NCI-H82 treated with DMSO at 0.1 percent for 48 hours (cell line): Measurements from ENCODE around the gene SLC22A15.
"Not testable (repeated sequence)": the region's sequence is repeated elsewhere in the genome, so short reads cannot be mapped to it uniquely, and the experiment has no call there.

Experiments
- DNase-seq: peaks from one replicate; lab custom pipeline; 2025; ENCODE audit not compliant: unreplicated experiment; lab: John Stamatoyannopoulos, UW

The SLC22A15 gene

DNA sequence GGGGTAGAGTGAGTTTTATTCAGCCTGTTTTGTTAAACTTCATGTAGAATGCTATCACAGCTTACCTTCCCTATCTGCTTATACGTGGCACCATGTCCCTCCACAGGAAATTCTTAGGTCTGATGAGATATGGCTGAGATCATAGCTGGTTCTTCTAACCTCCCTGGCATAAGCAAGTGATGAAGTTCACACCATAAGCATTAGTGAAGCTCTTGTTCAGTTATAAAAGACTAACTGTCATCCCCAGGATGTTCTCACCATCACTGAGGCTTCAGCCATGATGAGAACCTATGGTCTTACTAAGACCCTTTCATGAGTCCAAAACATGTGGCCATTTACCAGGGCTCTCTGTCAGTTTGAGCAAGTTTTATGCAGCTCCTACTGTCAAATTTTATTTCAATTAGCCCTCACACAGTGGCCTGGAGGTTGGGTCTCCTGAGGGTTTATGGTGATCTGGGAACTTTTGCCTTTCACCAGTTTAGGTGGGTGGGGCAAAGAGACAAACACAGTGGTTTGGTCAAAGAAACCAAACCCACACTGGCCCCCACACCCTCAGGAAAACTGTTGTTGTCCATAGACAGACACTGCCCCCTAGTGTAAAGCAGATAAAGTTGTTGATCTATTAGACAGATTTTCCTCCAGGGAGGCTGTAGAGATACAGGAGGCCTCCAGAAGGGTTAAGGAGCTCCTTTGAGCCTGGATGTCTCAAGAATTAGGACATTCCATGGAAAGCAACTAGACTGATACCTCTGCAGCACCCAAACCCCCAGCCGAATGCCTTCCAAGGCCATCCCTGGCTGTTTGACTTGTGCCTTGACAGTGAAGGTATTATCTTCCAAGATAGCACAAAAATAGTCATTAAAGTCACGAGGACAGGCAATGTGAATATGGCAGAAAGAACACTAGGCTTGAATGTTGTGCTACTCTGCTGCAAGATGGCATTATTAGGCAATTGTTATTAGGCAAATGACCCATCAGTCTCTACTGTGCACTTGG lies 5.0 kb downstream of the SLC22A15 start:
- no peak for DNase-seq

DNA sequence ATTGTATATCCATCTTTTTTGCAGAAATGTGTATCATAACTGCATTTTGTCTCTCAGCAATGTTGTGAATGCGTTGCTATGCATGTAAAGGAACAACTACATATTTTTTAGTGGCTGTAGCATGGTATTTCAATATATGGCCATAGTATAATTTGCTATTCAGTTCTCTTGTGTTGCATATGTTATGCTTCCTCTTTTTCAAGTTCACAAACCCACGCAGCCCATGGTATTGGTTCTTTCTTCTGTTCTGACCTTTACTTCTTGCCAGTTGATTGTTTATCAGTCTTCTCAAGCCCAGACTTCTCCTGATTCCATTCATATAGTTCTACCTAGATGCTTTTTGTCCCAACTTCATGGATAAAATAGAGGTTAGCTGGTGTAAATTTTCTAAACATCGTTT lies 6.1 kb downstream of the SLC22A15 start:
- DNase-seq: no peak

DNA sequence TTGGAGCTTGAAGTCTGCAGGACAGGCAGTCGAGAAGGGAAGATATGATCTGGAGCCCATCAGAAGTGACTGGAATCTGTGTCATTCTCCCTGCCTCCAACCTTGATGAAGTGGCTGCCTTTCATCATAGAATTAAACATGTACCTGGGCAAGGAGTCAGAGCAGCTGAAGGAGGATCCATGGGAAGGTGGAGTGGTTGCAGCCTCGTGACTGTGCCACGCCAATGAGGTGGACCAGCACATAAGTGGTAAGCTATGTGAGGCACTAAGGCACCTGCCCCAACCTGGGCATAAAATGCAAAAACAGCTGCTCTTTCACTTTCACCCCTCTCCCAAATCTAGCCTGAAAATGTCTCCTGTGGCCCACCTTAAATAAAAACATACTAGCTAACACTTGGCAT lies 7.3 kb downstream of the SLC22A15 start:
- no peak for DNase-seq

DNA sequence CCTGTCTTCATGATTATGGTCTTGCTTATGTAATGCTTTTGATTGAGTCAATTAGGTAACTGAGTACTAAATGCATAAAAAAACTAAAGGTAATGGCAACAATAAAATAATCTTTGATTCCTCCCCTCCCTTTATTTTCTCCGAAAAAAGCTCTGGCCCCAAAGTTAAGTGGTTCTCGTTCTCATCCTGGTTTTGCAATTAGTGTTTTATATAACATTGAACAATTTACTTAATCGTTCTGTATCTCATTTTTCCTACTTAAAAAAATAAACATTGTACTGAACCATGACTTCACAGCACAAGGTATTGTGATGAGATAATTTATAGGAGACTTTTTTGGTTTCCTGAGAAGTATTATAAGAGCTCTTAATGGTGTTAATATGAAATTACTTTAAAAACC lies 11.3 kb downstream of the SLC22A15 start:
- DNase-seq: no peak

DNA sequence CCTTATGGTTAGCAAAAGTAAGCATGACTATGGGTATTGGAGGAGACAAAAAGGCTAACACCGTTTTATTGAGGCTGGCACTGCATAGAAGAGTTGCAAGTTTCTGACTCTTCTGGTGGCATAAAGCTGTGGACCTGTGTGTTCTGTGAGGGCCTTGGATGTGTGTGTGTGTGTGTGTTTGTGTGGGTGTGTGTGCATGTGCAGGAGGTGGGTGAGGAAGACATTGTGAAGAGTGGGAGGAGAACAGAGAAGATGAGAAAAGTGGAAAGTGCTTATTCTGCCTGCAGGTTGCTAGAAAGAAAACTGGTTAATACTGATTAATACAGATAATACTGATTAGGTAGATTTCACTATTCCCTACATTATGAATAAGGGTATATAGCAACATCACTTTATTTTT lies 12.6 kb downstream of the SLC22A15 start:
- DNase-seq: no peak

DNA sequence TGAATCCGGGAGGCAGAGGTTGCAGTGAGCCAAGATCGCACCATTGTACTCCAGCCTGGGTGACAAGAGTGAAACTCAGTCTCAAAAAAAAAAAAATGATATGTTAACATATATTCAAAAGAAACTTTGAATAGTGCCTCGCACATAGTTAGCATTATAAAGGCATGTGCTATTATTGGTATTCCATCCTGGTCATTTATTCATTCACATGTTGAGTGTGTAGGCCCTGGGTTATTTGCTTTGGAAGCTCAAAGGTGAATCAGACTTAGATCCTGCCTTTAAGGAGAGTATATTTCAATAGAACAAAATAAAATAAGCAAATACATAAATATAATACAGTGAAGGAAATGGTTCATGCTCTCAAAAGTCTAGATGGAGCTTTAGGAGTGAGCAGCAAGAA lies 13.4 kb downstream of the SLC22A15 start:
- DNase-seq: no peak

DNA sequence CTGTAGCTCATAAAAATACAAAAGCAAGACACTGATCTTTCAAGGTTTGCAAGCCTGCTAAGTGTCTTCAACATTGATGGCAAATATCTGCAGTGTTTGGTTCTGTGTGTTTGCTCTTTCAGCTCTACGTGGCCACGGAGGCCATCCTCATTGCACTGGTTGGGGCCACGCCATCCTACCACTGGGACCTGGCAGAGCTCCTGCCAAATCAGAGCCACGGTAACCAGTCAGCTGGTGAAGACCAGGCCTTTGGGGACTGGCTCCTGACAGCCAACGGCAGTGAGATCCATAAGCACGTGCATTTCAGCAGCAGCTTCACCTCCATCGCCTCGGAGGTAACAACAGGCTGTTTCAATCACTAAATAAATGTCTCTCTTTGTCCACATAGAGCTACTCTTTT lies 15.6 kb downstream of the SLC22A15 start:
- DNase-seq: no peak

DNA sequence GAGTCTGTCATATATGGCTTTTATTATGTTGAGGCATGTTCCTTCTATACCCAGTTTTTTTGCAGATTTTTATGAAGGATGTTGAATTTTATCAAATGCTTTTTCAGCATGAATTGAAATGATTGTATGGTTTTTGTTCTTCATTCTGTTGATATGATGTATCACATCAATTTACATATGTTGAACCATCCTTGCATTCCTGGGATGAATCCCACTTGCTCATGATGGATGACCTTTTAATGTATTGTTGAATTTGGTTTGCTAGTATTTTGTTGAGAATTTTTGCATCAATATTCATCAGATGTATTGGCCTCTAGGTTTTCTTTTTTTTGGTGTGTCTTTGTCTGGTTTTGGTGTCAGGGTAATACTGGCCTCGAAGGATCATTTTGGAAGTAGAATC lies 21.6 kb downstream of the SLC22A15 start:
- DNase-seq: not testable (repeated sequence)

DNA sequence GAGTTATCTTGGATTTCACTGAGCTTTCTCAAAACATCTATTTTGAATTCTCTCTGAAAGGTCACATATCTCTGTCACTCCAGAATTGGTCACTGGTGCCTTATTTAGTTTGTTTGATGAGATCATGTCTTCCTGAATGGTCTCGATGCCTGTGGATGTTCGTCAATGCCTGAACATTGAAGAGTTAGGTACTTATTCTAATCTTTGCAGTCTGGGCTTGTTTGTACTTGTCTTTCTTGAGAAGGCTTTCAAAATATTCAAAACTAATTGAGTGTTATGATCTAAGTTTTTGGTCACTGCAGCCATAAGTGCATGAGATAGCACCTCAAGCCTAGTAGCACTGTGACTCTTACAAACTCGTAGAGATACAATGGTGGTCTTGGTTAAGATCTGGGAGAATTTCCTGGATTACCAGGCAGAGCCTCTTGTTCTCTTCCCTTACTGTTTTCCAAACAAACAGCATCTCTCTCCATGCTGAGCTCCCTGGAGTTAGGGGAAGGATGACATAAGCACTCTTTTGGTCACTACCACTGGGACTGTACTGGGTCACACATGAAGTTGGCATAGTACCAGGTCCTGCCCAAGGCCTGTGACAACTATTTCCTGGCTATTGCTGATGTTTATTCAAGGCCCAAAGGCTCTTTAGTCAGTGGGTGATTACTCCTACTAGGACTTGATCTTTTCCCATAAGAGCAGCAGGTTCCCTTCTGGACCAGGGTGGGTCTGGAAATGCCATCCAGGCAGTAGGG lies 25.6 kb downstream of the SLC22A15 start:
- no peak for DNase-seq

DNA sequence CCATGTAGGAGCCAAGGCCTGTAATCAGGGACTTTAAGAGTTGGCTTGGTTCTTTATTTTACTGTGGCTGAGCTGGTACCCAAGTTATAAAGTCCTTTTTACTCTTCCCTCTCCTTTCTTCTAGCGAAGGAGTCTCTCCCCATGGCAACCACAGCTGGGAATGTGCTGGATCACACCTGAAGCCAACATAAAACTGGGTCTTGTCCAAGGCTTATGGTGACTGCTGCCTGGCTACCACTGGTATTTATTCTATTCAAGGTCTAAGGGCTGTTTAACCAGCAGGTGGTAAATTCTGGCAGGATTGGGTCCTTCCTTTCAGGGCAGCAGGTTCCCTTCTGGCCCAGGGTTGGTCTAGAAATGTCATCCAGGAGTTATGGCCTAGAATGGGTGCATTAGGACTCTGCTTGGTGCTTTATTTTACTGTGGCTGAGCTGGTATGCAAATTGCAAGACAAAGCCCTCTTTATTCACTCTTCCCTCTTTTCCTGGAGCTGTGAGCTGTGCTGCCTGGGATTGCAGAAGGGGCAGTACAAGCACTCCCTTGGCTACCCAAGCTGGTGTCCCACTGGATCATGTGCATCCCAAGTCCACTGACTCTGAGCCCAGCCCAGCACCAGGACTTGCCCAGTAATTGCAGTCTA lies 26.6 kb downstream of the SLC22A15 start:
- DNase-seq: no peak

DNA sequence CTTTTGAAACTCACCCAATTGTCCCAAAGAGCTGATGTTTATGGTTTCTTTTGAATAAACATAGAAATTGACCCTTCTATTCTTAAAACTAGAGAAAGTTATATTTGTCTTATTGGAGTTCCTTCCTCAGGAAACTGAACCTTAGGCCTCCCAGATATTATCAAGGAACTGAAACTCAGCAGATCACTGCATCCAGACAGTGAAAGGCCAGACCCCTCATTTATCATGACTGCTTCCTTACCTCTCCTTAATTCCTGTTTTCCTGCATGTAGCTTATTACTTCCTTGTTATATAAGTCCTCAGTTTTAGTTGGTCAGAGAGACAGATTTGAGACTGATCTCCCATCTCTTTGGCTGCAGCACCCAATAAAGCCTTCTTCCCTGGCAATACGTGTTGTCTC lies 27.5 kb downstream of the SLC22A15 start:
- DNase-seq: no peak

DNA sequence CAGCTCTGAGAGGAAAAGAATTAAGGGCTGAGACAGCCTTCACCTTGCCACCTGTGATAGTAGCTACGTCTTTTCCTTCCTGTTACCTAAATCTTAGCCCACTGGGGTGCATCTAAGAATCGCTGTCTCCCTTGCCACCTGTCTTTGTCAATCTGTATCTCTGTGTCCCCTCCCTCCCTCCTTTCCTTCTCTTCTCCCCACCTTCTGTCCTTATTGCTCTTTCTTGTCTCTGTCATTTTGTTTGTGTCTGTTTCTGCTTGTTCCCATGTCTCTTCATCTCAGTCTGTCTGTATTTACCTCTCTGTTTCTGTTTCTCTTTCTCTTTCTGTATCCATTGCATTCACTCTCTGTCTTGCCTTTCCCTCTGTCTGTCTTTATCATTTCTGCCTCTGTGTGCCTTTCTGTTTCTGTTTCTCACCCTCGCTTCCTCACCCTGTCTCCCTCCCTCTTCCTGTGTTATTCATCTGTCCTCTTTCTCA lies 30.2 kb downstream of the SLC22A15 start:
- no peak for DNase-seq

DNA sequence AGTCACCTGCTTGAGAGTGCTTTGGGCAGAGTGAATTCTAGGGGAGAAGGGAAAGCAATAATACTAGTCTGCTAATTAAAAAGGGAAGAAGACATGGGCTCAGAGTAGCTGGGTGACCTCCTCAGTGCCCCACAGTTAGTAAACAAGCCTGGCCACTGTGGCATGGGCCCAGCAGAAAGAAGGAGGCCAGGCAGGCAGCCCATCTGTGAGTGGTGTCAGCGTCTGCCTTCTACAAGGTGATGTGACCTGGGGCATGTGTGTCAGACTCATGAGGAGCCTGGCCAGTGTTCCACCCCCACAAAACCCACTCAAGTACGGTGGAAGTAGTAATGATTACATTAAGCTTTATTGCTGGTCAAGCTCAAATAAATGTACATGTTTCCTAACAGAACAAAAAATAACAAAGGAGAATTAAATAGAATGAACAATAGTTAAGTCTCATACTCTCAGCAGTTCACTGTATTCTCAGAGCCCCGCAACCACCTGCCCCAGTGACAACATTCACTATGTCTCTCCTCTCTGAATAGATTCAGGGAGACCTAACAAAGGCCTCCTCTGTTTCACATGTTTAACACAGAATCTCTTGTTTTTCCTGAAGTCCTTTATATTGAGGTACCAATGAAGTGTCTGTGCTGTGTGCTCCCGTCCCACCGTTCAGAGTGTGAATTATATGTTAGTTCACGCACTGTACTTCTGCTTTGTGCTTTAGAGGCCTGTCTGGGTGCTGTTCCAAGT lies 32.5 kb downstream of the SLC22A15 start:
- DNase-seq: no peak

DNA sequence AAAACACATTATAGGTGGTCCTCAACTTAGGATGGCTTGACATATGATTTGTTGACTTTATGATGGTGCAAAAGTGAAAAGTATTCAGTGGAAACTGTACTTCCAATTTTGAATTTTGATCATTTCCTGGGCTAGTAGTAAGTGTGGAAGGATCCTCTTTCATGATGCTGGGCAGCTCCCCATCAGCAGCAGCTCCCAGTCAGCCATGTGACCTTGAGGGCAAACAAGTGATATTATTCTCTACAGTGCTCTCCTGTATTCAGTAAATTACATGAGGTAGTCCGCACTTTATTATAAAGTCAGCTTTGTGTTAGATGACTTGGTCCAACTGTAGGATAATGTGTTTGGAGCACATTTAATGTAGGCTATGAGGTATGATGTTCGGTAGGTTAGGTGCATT lies 36.4 kb downstream of the SLC22A15 start:
- no peak for DNase-seq

DNA sequence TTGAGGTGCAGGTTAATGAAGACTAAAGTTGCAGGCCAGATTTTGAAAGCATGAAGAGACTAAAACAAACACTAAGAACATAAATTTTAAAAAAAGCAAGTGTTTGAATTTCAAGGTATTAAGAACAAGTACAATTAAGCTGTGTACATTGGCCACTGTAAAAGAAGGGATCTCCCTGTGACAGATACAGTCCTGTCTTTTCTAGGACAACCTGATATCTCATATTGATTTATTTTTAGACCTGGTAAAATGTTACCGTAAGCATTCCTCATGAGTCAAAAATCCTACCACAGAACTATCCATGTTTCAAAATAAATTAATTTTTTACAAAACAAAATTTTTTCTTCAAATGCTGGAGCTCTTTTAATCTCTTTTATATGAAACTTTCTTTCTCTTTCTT lies 39.4 kb downstream of the SLC22A15 start:
- no peak for DNase-seq

DNA sequence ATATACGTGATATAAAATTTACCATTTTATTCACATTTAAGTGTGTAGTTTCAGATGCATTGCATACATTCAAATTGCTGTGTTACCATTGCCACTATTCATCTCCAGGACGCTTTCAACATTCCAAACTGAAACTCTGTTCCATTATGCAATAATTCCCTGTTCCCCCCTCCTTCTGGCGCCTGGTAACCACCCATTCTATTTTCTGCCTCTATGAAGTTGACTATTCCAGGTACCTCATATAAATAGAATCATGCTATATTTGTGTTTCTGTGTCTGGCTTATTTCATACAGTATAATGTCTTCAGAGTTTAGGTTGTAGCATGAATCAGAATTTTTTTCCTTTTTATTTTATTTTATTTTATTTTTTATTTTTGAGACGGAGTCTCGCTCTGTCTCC lies 41.7 kb downstream of the SLC22A15 start:
- no peak for DNase-seq

DNA sequence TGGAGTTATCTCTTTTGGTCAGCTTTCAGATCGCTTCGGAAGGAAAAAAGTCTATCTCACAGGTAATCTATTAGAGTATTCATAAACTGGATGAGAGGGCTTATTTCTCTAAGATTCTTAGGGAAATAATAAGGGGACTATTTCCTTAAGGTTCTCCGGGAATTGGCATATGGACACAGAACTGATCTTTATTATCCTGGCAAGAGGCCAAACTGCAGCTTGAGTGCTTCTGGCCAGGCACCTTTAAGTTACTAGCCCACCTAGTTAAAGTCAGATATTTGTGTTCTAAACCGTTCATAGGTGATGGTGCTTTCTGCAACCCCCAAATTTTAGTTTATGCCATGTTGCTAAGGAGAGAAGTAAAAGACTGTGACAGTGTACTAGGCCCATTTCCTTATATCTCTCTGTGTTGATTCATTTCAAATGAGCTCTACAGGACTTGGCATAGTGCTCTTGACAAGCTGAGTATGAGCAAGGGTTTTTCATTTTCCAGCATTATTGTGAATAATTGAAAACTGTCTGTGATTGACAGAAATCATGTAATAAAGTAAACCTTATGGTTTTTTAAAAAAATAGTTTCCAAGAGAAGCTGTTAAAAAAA lies 43.4 kb downstream of the SLC22A15 start:
- DNase-seq: peak; percentile 4

DNA sequence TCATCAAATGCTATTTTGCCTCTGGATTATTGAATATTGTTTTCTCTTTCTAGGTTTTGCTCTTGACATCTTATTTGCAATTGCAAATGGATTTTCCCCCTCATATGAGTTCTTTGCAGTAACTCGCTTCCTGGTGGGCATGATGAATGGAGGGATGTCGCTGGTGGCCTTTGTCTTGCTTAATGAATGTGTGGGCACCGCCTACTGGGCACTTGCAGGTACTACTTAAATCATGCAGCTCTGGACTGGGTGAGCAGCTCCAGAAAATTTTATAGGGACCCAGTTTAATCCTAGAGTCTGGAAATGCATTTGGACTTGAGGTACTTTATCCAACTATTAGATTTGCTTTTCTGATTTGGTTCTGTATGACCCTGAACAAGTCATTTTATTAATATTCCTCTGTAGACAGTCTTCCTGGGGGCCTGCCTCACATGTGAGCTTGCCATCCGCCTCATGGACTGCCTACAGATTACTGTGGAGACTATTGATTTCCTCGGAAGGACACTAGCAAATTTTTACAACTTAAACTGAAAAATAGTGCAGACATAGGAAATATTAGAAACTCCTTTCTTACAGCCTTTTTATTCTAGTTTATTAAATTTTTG lies 44.5 kb downstream of the SLC22A15 start:
- peak; percentile 43 for DNase-seq

DNA sequence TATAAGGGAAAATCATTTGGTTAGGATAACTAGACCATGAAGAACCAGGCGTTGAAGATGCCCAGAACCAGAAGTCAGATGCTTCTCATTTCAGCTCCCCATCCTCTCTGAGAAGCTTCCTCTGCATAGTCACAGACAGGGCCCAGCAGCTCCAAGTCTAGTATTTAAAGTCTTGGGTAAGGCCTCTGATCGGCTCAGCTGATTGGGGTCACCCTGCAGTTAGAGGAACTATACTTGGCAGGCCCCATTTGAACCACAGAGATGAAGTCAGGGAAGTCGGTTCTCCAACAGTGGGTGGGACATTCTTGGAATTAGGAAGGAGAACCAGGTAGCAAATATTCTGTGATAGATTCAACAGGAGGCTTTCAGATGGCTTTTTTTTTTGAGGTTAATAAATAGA lies 48.3 kb downstream of the SLC22A15 start:
- DNase-seq: no peak

DNA sequence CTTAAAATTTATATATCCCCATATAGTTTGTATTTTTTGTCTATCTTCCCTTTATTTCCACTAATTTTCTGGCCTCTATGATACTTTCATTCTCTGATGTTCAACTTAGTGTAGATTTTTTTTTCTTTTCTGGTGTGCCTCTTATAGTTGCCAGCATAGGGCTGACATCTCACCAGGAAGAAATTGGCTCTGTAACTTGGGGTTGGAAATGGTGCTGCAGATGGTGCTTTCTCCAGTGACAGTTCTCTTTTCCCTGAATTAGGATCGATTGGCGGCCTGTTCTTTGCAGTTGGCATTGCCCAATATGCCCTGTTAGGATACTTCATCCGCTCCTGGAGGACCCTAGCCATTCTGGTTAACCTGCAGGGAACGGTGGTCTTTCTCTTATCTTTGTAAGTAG lies 50.3 kb downstream of the SLC22A15 start:
- DNase-seq: no peak
